Pons (tissue), 1 donor: ENCODE data around the gene RAB43.
"Not testable (repeated sequence)": the region's sequence is repeated elsewhere in the genome, so short reads cannot be mapped to it uniquely, and the experiment has no call there.

Experiments
- DNase-seq: peaks from one replicate; pipeline ENCODE4 v3.0.0-alpha.2; 2016; ENCODE audit warnings: low spot score

Gene RAB43

DNA sequence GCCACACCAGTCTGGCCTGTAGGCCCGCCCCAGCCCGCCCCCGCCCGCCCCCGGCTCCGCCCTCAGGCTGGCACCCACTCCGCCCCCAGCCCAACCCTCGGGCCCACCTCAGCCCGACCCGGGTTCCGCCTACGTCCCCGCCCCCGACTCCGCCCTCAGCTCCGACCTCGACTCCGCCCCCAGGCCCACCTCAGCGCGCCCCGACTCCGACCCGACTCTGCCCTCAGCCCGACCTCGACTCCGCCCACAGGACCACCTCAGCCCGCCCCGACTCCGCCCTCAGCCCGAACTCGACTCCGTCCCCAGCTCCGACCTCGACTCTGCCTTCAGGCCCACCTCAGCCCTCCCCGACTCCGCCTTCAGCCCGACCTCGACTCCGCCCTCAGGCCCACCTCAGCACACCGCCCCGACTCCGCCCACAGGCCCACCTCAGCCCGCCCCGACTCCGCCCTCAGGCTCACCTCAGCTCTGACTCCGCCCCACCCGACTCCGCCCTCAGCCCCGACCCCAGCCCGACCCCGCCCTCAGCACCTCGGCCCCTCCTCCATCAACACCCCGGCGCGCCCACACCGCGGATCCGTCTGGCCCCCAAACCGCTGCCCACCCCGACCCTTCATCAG lies at the start of gene RAB43:
Gene RAB43, minus strand, starts transcription at position 13 of the 620 bp plus-strand sequence. CDS start 315 bp downstream, outside the sequence.
- DNase-seq = peak; percentile 43

DNA sequence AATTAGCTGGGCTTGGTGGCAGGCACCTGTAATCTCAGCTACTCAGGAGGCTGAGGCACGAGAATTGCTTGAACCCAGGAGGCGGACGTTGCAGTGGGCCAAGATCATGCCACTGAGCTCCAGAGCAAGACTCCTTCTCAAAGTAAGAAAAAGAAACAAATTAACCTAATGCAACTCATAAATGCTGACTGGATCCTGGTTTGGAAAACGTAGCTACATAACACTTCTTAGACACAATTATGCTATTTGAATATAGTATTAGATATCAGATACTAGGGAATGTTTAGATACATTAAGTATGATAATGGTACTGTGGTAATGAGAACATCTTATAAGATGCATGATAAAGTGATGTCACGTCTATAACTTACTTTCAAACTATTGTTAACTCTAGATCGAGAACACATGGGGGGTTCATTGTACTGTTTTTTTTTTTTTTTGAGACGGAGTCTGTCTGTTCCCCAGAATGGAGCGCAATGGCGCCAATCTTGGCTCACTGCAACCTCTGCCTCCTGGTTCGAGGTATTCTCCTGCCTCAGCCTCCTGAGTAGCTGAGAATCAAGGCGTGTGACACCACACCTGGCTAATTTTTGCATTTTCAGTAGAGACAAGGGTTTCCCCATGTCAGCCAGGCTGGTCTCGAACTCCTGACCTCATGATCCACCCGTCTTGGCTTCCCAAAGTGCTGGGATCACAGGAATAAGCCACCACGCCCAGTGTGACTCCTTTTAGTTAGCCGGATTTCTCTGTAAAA lies 45.2 kb upstream of the RAB43 start:
- no peak for DNase-seq

DNA sequence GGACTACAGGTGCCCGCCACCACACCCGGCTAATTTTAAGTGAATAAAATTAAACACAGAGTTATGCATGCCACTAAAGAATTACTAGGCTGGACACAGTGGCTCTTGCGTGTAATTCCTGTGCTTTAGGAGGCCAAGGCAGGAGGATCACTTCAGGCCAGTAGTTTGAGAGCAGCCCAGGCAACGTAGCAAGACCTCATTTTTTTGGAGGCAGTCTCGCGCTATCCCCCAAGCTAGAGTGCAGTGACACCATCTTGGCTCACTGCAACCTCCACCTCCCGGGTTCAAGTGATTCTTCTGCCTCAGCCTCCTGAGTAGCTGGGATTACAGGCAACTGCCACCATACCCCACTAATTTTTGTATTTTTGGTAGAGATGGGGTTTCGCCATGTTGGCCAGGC lies 44.0 kb upstream of the RAB43 start:
- not testable (repeated sequence) for DNase-seq

DNA sequence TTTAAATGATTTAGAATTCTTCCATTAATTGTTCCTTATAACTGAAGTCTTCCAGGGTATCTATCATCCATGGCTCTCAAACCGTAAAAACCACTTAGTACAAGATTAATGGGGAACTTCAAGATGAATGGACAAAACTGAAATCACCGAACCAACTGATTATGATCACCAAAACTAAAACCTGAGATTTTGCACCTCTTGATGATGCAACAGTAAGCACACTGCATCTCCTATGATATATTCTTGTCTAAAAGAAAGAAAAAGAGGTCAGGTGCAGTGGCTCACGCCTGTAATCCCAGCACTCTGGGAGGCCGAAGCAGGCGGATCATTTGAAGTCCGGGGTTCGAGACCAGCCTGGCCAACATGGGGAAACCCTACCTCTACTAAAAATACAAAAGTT lies 42.9 kb upstream of the RAB43 start:
- DNase-seq = no peak

DNA sequence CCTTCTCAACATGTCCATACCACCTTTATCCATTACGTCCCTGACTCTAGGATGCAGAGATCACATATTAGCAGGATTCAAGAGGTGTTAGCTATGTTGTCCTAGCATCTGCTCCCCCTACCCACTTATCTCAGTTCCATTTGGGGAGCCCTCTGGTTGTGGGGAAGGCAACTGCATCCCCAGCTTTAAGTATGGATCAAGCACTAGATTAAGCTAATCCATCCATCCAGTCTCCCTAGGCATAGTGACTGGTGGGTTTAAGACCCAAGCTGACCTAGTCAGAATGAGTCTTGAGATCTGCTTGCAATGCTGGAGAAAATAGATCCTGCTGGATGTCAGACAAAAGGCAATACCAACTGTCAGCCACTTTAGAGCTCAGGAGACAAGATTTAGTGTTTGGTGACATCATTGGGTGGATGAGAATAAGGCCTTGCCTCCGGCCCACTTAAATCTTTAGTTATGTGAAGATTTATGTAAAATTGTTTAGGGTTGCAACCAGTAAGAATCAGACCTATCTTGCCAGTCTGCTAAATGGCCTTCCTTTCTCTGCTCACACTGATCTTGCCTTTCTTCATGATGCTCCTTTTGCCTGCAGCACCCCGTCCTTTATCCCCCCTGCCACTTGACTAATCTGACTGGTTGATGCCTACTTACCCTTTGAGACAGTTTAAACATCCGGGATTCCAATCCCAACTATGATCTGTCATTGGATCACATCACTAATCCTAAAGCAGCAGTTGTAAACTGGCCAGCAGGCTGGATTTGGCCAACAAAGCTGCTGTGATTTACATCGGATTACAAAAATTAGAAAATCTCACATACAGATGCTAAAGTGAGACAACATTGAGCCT lies 41.4 kb upstream of the RAB43 start:
- no peak for DNase-seq

DNA sequence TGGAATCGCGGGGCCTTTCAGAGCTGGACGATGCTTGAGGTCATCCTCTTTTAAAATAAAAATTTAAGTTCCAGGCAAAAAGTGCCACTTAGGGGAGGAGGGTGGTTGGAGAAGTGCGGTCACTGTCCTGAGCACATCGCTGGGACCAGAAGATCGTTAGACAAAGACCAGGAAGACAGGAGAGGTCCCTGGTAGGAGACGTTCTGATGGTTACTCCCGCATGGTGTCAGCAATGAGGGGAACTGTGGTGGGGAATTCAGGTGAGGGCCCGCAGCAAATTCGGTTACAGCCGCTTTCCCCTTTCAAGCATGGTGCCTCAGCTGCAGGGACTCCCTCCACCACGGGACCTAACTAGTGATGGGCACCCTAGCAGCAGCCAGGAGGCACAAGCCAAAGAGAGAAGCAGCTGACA lies 40.3 kb upstream of the RAB43 start:
- DNase-seq = no peak

DNA sequence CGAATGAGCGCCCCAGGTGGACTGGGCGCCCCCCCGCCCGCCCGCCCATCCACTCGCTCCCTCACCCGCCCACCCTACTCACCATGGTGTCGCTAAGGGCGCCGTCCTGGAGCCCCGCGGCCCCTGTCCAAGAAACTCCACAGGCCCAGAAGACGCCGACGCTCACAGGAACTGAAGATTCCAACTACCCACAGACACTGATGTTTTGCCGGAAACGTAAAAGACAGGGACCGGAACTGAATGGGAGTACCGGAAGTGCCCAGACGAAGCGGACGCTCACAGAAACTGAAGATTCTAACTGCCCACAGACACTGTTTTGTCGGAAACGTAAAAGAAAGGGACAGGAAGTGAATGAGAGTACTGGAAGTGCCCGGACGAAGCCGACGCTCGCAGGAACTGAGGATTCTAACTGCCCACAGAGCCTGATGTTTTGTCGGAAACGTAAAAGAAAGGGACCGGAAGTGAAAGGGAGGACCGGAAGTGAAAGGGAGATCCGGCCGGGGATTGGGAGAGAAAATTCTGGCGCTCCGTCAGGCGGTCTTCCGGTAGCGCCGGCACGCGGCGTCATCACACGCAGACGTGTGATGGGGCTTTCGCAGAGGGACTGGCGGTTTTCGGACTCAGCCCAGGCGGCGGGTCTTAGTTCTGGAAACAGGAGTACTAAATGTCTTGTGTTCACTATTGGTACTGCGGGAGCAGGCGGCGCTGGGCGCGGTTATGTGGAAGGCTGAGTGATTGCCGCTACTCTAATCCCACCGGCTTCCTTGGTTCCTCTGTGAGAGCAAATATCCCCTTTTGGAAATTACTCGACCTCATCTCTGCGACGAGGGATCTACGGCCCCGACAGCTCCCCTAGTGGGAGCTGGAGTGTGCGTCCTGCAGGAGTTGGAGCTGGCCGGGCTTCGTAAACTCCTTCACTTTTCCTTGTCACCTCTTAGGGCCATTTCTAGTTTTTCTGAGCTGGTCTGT lies 39.6 kb upstream of the RAB43 start, which contains the start of gene ISY1:
Gene ISY1, minus strand, starts transcription at position 173 of the 969 bp plus-strand sequence. Its CDS starts 88 bp downstream, at position 85.
- DNase-seq = peak; percentile 96

DNA sequence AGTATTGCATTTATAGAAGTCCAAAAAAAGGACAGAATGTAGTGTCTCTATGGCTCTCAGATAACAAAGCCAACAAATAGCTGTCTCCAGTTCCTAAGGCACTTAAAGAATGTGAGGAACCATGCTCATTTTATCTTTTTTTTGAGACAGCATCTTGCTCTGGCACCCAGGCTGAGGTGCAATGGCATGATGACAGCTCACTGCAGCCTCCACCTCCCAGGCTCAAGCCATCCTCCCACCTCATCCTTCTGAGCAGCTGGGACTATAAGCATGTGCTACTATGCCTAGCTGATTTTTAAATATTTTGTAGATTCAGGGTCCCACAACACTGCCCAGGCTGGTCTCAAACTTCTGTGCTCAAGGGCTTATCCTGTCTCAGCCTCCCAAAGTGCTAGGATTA lies 23.2 kb upstream of the RAB43 start:
- no peak for DNase-seq

DNA sequence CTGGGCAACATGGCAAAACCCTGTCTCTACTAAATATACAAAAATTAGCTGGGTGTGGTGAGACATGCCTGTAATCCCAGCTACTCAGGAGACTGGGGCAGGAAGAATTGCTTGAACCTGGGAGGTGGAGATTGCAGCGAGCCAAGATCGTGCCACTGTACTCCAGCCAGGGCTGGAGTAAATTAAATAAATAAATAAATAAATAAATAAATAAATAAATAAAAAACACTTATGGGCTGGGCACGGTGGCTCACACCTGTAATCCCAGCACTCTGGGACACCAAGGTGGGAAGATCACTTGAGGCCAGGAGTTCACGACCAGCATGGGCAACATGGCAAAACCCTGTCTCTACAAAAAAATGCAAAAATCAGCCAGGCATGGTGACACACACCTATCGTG lies 19.4 kb upstream of the RAB43 start:
- DNase-seq = not testable (repeated sequence)

DNA sequence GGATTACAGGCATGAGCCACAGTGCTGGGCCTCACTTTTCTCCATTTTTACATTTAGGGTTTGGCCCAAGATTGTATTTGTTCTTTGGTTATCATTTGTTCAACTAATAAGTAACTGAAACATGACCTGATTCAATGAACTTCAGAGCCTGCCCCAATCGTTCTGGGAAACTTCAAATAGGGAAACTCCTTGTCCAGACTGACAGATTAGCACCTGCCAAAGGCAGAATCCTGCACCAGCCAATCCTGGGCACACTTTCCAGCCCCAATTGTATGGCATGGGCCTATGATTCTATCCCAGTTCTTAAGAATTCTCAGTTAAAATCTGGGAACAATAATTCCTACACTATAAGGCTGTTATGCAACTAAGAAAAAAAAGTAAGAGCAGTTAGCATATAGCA lies 18.3 kb upstream of the RAB43 start:
- no peak for DNase-seq

DNA sequence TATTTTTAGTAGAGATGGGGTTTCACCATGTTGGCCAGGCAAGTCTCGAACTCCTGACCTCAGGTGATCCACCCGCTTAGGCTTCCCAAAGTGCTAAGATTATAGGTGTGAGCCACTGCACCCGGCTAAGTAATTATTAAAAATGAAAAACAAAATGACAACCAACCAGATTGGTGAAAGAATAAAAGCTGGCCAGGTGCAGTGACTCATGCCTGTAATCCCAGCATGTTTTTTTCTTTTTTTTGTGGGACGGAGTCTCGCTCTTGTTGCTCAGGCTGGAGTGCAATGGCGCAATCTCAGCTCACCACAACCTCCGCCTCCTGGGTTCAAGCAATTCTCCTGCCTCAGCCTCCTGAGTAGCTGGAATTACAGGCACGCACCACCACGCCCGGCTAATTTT lies 14.7 kb upstream of the RAB43 start:
- not testable (repeated sequence) for DNase-seq

DNA sequence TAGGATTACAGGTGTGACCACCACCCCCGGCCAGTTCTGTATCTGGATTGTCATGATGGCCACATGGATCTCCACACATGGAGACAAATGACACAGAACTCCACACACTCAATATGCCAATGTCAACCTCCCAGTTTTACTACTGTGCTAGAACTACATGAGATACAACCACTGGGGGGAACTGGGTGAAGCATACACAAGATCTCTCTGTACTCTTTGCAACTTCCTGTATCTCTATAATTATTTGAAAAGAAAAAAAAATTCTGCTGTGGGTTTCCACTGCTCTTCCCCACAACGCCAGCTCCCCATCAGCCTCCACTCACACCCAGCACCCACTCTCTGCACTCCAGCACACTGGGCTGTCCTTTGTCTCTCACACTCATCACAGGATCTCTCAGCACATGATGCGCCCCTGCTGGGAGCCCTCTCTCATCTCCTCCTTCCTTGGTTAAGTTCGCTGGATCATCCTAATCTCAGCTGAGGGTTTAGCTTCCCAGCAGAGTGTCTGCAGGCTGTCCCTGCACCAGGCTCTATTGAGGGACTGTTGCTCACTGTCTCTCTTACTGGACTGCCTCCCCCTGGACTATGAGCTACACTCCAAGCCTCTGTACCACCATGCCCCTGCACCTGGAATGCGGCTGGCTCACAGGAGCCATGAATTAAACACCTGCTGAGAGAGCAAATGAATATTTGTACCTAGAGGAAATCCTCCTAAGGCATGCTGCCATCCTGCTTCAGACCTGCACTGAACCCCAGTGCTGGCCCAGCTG lies 10.7 kb upstream of the RAB43 start:
- DNase-seq = no peak

DNA sequence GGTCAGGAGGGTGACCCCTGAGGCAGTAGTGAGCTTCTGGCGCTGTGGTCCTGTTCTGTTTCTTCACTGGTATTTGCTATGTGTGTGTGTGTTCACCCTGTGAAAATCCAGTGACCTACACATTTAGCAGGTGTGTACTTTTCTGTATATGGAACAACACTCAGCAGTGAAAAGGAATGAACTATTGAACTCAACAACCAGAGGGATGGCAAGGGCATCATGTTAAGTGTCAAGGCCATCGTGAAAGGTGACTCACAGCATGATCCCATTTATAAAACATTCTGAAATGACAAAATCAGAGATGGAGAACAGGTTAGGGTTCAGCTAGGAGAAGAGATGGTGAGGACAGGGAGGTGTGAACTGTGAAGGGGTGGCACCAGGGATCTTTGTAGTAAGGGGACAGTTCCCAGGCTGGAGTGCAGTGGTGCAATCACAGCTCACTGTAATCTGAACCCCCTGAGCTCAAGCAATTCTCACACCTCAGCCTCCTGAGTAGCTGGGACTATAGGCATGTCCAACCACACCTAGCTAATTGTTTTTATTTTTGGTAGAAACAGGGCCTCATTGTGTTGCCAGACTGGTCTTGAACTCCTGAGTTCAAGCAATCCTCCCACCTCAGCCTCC lies 10.0 kb upstream of the RAB43 start:
- DNase-seq = no peak

DNA sequence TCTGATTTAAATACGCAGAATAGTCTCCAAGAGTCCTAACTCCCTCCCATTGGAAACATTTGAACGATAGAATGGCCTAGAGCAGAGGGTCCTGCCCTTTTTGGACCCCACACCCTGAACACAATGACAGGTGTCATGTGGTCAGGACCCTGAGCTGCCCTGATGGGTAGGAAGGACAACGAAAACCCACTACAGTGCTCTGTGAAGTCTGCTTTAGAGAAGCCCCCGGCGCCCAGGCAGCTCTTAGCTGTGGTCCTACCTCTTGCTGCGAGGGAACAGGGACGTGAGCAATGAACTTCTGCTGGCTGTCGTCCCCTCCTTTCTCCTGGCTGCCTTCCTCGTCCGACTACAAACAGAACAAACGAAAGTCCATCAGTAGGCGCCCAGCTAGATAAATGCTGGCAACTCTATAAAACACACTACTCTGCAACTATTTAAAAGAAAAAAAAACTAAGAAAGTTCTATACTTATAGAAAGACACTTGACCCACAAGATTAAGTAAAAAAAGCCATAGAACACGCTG lies 8.7 kb upstream of the RAB43 start:
- DNase-seq = no peak

DNA sequence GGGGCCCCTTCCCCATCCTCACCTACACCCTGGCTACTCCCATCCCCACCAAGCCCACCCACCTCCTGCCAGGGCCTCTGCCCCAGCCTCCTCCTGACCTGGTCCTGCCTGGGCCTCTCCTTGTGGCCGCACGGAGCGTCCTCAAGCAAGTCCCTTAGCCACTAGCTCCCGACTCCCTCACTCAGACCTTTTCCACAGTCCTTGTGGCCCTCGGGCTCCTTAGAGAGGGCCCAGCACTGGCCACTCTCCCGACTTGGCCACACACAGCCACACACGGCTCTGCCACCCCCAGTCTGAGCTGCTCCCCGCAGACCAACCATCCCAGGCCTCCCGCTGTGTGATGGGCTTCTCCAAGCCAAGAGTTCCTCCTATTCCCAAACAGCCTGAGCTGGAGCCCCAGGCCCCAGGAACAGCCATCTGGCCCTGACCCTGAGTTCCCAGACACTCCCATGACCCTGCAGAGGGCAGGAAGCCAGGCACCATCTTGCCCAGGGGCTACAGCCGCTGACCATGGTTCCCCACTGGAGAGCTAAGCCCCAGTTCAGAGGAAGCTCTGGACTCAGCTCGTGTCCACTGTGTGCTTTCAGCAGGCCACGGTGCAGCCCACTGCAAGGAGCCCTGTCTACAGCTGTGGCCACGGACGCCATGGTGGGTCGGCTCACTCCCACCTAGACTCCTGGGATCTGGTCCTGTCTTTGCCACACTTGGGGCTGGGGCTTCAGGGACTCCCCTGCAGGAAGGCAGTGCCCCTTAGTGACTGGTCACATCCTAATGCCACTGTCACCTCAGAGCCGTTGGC lies 7.0 kb upstream of the RAB43 start:
- no peak for DNase-seq

DNA sequence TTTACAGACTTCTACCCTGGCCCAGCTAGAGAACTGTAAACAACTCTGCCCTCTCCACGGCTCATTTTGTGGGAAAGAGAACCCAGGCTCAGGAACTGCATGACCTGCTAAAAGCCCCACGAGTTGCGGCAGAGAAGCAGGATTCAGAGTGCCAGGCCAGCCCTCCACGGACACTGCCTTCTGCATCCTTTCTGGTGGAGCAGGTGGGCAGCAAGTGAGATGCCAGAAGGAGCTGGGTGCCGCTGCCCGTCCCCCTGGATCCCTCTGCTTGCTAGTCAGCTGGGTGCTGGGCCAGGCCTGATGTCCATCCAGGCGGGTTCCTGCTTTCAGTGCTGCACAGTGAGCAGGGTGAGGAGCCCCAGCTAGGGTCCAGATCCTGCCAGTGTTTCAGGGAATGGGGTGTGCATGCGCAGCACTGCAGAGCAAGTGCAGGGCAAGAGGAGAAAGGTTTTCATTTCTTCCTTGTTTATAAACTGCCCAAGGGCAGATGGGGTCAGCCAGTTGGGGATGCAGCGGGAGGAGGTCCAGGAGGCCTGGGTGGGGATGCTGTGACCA lies 5.2 kb upstream of the RAB43 start:
- DNase-seq = no peak

DNA sequence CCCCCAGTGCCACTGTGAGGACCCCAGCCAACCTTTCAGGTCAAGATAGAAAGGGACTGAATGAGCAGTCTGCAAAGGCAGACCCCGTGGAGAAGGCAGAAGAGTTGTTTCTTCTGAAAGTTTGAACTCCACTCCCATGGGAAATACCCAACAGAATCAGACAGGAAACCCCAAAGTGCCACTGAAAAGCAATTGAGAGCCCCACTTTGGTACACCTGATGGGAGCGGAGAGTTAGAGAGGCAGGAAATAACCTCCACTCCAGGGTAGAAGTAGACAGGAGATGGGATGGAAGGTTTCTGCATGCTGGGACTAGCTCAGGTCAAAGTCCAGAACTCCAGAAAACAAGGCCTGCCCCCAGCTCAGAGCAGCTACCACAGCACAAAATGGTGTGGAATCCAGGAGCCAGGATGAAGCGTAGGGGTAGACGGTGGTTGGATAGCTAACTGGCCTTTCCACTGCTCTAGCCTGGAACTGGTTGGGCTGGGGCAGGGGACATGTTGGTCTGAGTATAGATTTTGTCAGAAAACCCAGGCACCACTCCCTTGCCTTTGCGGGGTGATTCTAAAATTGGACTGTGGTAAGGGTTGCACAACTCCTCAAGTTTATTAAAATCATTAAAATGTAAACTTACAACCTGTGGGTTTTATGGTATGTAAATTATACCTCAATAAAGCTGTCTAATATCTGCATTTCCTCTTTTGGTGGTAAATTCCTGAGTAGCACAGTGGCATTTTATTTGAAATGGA lies 1.9 kb upstream of the RAB43 start:
- no peak for DNase-seq

DNA sequence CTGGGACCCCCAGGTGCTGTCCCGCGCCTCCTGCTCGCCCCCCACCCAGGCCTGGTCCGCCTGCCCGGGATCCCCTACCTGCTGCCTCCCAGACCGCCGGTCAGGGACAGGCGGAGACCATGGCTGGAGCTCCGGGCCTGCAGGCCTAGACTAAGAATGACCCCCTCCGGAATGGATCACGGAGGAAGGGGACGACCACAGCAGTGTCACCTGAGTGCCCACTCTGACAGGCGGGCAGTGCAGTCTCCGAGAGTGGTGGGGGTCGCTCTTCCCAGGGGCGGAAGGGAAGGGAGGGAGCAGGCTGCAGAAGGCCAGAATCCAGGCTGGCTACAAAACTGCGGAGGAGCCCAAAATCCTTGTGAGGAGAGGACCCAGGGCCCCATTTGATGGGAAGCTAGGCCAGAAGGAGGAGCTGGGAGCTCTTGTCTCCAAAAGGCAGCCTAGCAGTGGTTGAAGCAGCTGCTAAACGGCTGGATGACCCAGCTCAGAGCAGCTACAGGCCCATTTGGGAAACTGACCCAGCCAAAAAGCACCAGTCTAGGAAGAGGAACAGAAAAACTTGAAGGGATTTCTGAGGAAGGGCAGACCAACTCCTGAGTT lies 908 bp upstream of the RAB43 start:
- no peak for DNase-seq
